GM12878 (cell line): Measurements from ENCODE around the gene LRRC23. TPM values are rescaled to one million over a fixed set of nuclear protein-coding genes. Genes with fewer than 3 reads are reported as not detected.

Source experiments
- ATAC-seq: fragments of 200-7000 bp; cut with Tn5 transposase; 3 replicates; pipeline ENCODE4 v1.9.1; 2020; ENCODE audit warnings: mild to moderate bottlenecking, moderate library complexity
- BruUV-seq: library from RNA; stranded (reverse); fragments of 400-500 nt; replicated peaks from 2 replicates; lab custom pipeline; 2021; lab: Mats Ljungman, UMichigan
- CTCF ChIA-PET: fragments of 300-600 bp; sonication (Branson Sonifier 250); formaldehyde crosslinking; extraction: SDS; loops from one replicate; lab custom pipeline; 2021; ENCODE audit warnings: inconsistent platforms; lab: Yijun Ruan, JAX
- POLR2A ChIA-PET: fragments of 350-600 bp; formaldehyde crosslinking; extraction: SDS; loops from one replicate; lab custom pipeline; 2021; ENCODE audit warnings: inconsistent platforms; lab: Charles Lee
- RAD21 ChIA-PET: fragments of 300-600 bp; sonication (Branson Sonifier 250); formaldehyde crosslinking; loops from one replicate; lab custom pipeline; 2023; ENCODE audit warnings: antibody characterized with exemption; ENCODE audit not compliant: unreplicated experiment; lab: Charles Lee
- SMC1A ChIA-PET: fragments of 300-600 bp; sonication (Branson Sonifier 250); formaldehyde crosslinking; loops from one replicate; lab custom pipeline; 2023; ENCODE audit not compliant: unreplicated experiment, uncharacterized antibody; lab: Charles Lee
- DNase-seq: peaks from one replicate; pipeline ENCODE4 v3.0.0-alpha.2; 2011; ENCODE audit warnings: low read depth, low spot score
- FAIRE-seq: peaks from 3 replicates; lab custom pipeline; 2011; peaks lifted over from hg19 to GRCh38; lab: Jason Lieb, UNC
- H2AFZ ChIP-seq: 2 replicates; pipeline ENCODE4 v1.6.0; 2011; ENCODE audit warnings: low read depth, low read length, control low read depth; ENCODE audit not compliant: control insufficient read depth
- H3K27ac ChIP-seq: 2 replicates; pipeline ENCODE4 v1.5.1; 2011; ENCODE audit warnings: control low read depth; ENCODE audit not compliant: control insufficient read depth, insufficient read depth
- H3K27me3 ChIP-seq, 2 experiments: replicated peaks in 1 of 2; 2 replicates each; pipeline versions ENCODE4 v1.6.0 to v1.6.1; 2011; ENCODE audit warnings: low read length in 1 of 2; ENCODE audit not compliant: control insufficient read depth in 2 of 2, insufficient read depth in 2 of 2
- H3K36me3 ChIP-seq, 2 experiments: 2 replicates each; pipeline ENCODE4 v1.5.1; 2011; ENCODE audit warnings: low read length in 1 of 2; ENCODE audit not compliant: control insufficient read depth in 2 of 2, insufficient read depth in 2 of 2
- H3K4me1 ChIP-seq: 2 replicates; pipeline ENCODE4 v1.6.1; 2011; ENCODE audit warnings: mild to moderate bottlenecking, low read length, moderate library complexity, mixed read lengths; ENCODE audit not compliant: control insufficient read depth, insufficient read depth
- H3K4me2 ChIP-seq: 2 replicates; pipeline ENCODE4 v1.6.0; 2011; ENCODE audit warnings: control low read depth; ENCODE audit not compliant: control insufficient read depth, insufficient read depth
- H3K4me3 ChIP-seq: fragments of 200-600 bp; sonication (generic); 2 replicates; pipeline ENCODE4 v1.5.1; 2016
- H3K79me2 ChIP-seq: 2 replicates; pipeline ENCODE4 v1.6.0; 2011; ENCODE audit warnings: low read length; ENCODE audit not compliant: control insufficient read depth, insufficient read depth
- H3K9ac ChIP-seq: 2 replicates; pipeline ENCODE4 v1.8.0; 2011; ENCODE audit warnings: low read length, control low read depth, mixed read lengths; ENCODE audit not compliant: control insufficient read depth, insufficient read depth
- H3K9me3 ChIP-seq: replicated peaks from 3 replicates; pipeline ENCODE4 v1.5.1; 2011; ENCODE audit warnings: mild to moderate bottlenecking, low read length; ENCODE audit not compliant: control insufficient read depth, insufficient read depth
- H4K20me1 ChIP-seq: 2 replicates; pipeline ENCODE4 v1.6.0; 2011; ENCODE audit not compliant: control insufficient read depth, insufficient read depth
- BMI1 ChIP-seq: fragments of 450-650 bp; IDR thresholded peaks from 2 replicates; pipeline ENCODE4 v1.6.1; 2016; ENCODE audit warnings: mild to moderate bottlenecking, moderate library complexity, borderline replicate concordance
- HCFC1 ChIP-seq: fragments of 150-350 bp; IDR thresholded peaks from 2 replicates; pipeline ENCODE4 v1.6.1; 2014; ENCODE audit warnings: low read length
- IKZF1 ChIP-seq: fragments of 450-650 bp; conservative IDR thresholded peaks from 2 replicates; pipeline ENCODE4 v1.6.1; 2017; ENCODE audit warnings: antibody characterized with exemption, mild to moderate bottlenecking
- MTA2 ChIP-seq: fragments of 450-650 bp; IDR thresholded peaks from 2 replicates; pipeline ENCODE4 v1.6.1; 2016; ENCODE audit warnings: low read depth, mild to moderate bottlenecking, moderate library complexity
- NBN ChIP-seq: fragments of 450-650 bp; IDR thresholded peaks from 2 replicates; pipeline ENCODE4 v1.6.1; 2016
- TCF3 ChIP-seq: IDR thresholded peaks from 2 replicates; pipeline ENCODE4 v1.6.1; 2012; ENCODE audit warnings: low read depth, mild to moderate bottlenecking, low read length, borderline replicate concordance; ENCODE audit not compliant: insufficient read depth
- ZNF274 ChIP-seq: IDR thresholded peaks from one replicate; pipeline ENCODE4 v1.8.0; 2011; ENCODE audit not compliant: insufficient read length, insufficient read depth
- WGBS: methylation state at CpG from one replicate; pipeline ENCODE4 v1.1.6; 2016; ENCODE audit warnings: low lambda C conversion rate; ENCODE audit not compliant: insufficient replicate concordance, insufficient coverage; ENCODE audit errors: missing lambda C conversion rate; 5-methylcytosine and 5-hydroxymethylcytosine counted together
- in situ Hi-C: fragments of 300-500 bp; cut with MboI; formaldehyde crosslinking; loops from 9 replicates; pipeline ENCODE4 v1.14.3; 2018; ENCODE audit warnings: mixed read lengths
- intact Hi-C: fragments of 100-400 bp; cut with micrococcal nuclease; formaldehyde crosslinking; loops from one replicate; pipeline ENCODE4 v1.14.2; 2022; ENCODE audit not compliant: unreplicated experiment
- polyA plus RNA-seq, 11 experiments: library from polyadenylated mRNA; depleted of rRNA in 4 of 11; unstranded in 6 of 11; stranded (reverse) in 5 of 11; fragments of >200 nt; fragmentation: Nextera tagmentation in 4 of 11; fragmentation: Illumina TruSeq in 1 of 11; extraction: Ambion mirVana in 4 of 11; extraction: Trizol in 1 of 11; gene quantifications; 1 replicate in 1 of 11; 2 replicates in 10 of 11; pipeline versions ENCODE4 v1.2.1 to v1.2.3, GENCODE V29; 2011 to 2016; ENCODE audit warnings: inconsistent platforms in 2 of 11, missing spikeins in 2 of 11, low read depth in 1 of 11
- total RNA-seq, 4 experiments: library from RNA; depleted of rRNA in 3 of 4; stranded (reverse); fragments of >200 nt in 3 of 4; fragmentation: Illumina TruSeq in 1 of 4; extraction: Trizol in 1 of 4; gene quantifications; 2 replicates each; pipeline versions ENCODE4 v1.2.1 to v1.2.3, GENCODE V29; 2013 to 2021

Gene LRRC23
- total and polyA plus RNA-seq, 10 of the 15 experiments (the other 5 are each of a cell fraction or from before 2014, with no cell fraction given), result 1.4 to 6.9 (median 3.4) TPM

GRCh38 chr12:6866163-6866919 lies 38.3 kb upstream of the LRRC23 start:
- DNase-seq, result no peak
- no peak overlapping the region for H3K27ac ChIP-seq

More at GRCh38 chr12:6866163-6866919, 38.3 kb upstream of the LRRC23 start:
- H3K4me1 ChIP-seq, result peaks cover 25% of the 10 kb centered on the region
- ChIA-PET POLR2A (interaction anchor here (1.1 to 5.7 kb wide), 6 partner anchors 14 to 142 kb away, joined by 3 to 84 read pairs (median 6); partner anchors contain the start of genes C12orf57, CDCA3, COPS7A and MLF2), CTCF (interaction anchor here (0.5 to 9.5 kb wide), 6 partner anchors 9 to 328 kb away, joined by 3 to 173 read pairs (median 13); partner anchors contain the start of genes CDCA3 and USP5)
- peak overlapping the region; percentile 72; the same call in 1 of the 2 replicates for H3K9ac ChIP-seq
- peak overlapping the region; percentile 100; the same call in 1 of the 2 replicates for H3K4me3 ChIP-seq
- ATAC-seq, result no peak
- H4K20me1 ChIP-seq, result peaks cover 15% of the 10 kb centered on the region
- WGBS, result 78% methylated on average over 19 of the region's 19 CpGs
- H2AFZ ChIP-seq, result 0 out of 2 replicates have a peak overlapping the region, but pooled peaks have one; percentile 87
- no TSS peak for BruUV-seq
- no peak for TF ChIP-seq IKZF1
- TF ChIP-seq ZNF274, result no peak
- no peak for TF ChIP-seq HCFC1
- TF ChIP-seq TCF3, result no peak
- TF ChIP-seq MTA2, result no peak
- TF ChIP-seq NBN, result no peak
- no peak for TF ChIP-seq BMI1
- TF ChIP-seq, all 136 proteins: peak for 0
- H3K9me3 ChIP-seq, result no peaks in the 10 kb centered on the region
- intact Hi-C loops, result no loop called here
- in situ Hi-C loops, result no loop called here
- FAIRE-seq, result no peak
- ChIA-PET SMC1A (interaction anchor here (1.3 to 5.3 kb wide), 2 partner anchors 13 to 25 kb away, joined by 4 to 42 read pairs; partner anchors contain the start of genes CDCA3 and USP5), RAD21 (interaction anchor here (0.6 to 5.6 kb wide), 5 partner anchors 14 to 243 kb away, joined by 3 to 42 read pairs (median 4); partner anchors contain the start of genes C1RL, CDCA3 and USP5)
- no peaks in the 10 kb centered on the region for H3K27me3 ChIP-seq
- peaks cover 27 to 35% of the 10 kb centered on the region in 2 experiments for H3K36me3 ChIP-seq
- H3K79me2 ChIP-seq, result peaks cover 33% of the 10 kb centered on the region
- H3K4me2 ChIP-seq, result peak overlapping the region; percentile 98
